Activated CD8-positive, alpha-beta memory T cell treated with anti-CD3 and anti-CD28 coated beads for 24 hours (primary cell): Measurements from ENCODE around the gene SAPCD2.
"Not testable (repeated sequence)": the region's sequence is repeated elsewhere in the genome, so short reads cannot be mapped to it uniquely, and the experiment has no call there.

ENCODE experiments used
- DNase-seq: peaks from one replicate; pipeline ENCODE4 v3.0.0-alpha.2; 2020

The SAPCD2 gene

GRCh38 chr9:137062798-137063197 lies 7.6 kb downstream of the SAPCD2 start:
- DNase-seq, result not testable (repeated sequence)

- DNase-seq, result no peak
Observed at GRCh38 chr9:137062384-137062783, 8.0 kb downstream of the SAPCD2 start.

- no peak for DNase-seq
Observed at GRCh38 chr9:137058521-137059234, 11.7 kb downstream of the SAPCD2 start.

GRCh38 chr9:137057545-137057944 lies 12.8 kb downstream of the SAPCD2 start:
- no peak for DNase-seq

GRCh38 chr9:137056739-137057415 lies 13.5 kb downstream of the SAPCD2 start:
- DNase-seq, result no peak

- no peak for DNase-seq
Observed at GRCh38 chr9:137055385-137056364, 14.7 kb downstream of the SAPCD2 start.

- no peak for DNase-seq
Observed at GRCh38 chr9:137054932-137055384, 15.4 kb downstream of the SAPCD2 start.

- DNase-seq, result no peak
Observed at GRCh38 chr9:137053944-137054931, 16.1 kb downstream of the SAPCD2 start, which contains the start of gene ENTPD2. Gene ENTPD2 (minus strand): TSS chr9:137054061. CDS start chr9:137053997, 64 bp downstream.

GRCh38 chr9:137052998-137053943 lies 17.1 kb downstream of the SAPCD2 start:
- no peak for DNase-seq

- DNase-seq, result no peak
Observed at GRCh38 chr9:137052293-137052692, 18.1 kb downstream of the SAPCD2 start.

- no peak for DNase-seq
Observed at GRCh38 chr9:137051145-137051724, 19.1 kb downstream of the SAPCD2 start.

- DNase-seq, result no peak
Observed at GRCh38 chr9:137050570-137050969, 19.8 kb downstream of the SAPCD2 start.

- DNase-seq, result no peak
Observed at GRCh38 chr9:137049544-137050449, 20.6 kb downstream of the SAPCD2 start.

- DNase-seq, result no peak
Observed at GRCh38 chr9:137048655-137049543, 21.5 kb downstream of the SAPCD2 start.

- DNase-seq, result peak; percentile 91
Observed at GRCh38 chr9:137046088-137046787, 24.1 kb downstream of the SAPCD2 start, which contains the start of gene NPDC1. Gene NPDC1 (minus strand): TSS chr9:137046177. CDS start chr9:137045989, 188 bp downstream.

- no peak for DNase-seq
Observed at GRCh38 chr9:137045294-137046087, 24.9 kb downstream of the SAPCD2 start.
